Right lobe of liver (tissue), 6 donors: ENCODE data around the gene CDKAL1. TPM values are rescaled to one million over a fixed set of nuclear protein-coding genes. Genes with fewer than 3 reads are reported as not detected.

Source experiments
- ATAC-seq, 4 donors: fragments of 200-7000 bp; cut with Tn5 transposase; one replicate each; pipeline ENCODE4 v1.9.1; 2020; ENCODE audit warnings: mild to moderate bottlenecking in 4 of 4, moderate library complexity in 4 of 4
- DNase-seq, 3 donors: peaks; one replicate each; pipeline ENCODE4 v3.0.0-alpha.2; 2020
- H3K27ac ChIP-seq, 3 donors: fragments of 200-600 bp; one replicate each; pipeline ENCODE4 v1.8.0; 2022
- H3K27me3 ChIP-seq, 2 donors: fragments of 200-600 bp; one replicate each; pipeline ENCODE4 v1.8.0; 2022
- H3K36me3 ChIP-seq, 4 donors: fragments of 200-600 bp; sonication (generic) in 1 of 4; one replicate each; pipeline versions ENCODE4 v1.5.1 to v1.8.0; 2017 to 2022; ENCODE audit warnings: control low read depth in 1 of 4
- H3K4me1 ChIP-seq, 4 donors: fragments of 200-600 bp; sonication (generic) in 1 of 4; one replicate each; pipeline versions ENCODE4 v1.5.1 to v1.8.0; 2017 to 2022; ENCODE audit warnings: control low read depth in 1 of 4
- H3K4me3 ChIP-seq, 3 donors: fragments of 200-600 bp; one replicate each; pipeline ENCODE4 v1.8.0; 2022
- H3K9me3 ChIP-seq, 4 donors: fragments of 200-600 bp; sonication (generic) in 1 of 4; one replicate each; pipeline versions ENCODE4 v1.5.1 to v1.8.0; 2017 to 2022; ENCODE audit warnings: control low read depth in 1 of 4
- POLR2A ChIP-seq: fragments of 450-650 bp; IDR thresholded peaks from one replicate; pipeline ENCODE4 v1.6.1; 2017; ENCODE audit warnings: antibody characterized with exemption, mild to moderate bottlenecking
- WGBS: methylation state at CpG from one replicate; pipeline ENCODE4 v1.1.6; 2018; ENCODE audit warnings: low coverage, low lambda C conversion rate; ENCODE audit not compliant: insufficient coverage; ENCODE audit errors: missing lambda C conversion rate; 5-methylcytosine and 5-hydroxymethylcytosine counted together
- intact Hi-C, 2 donors: fragments of 100-400 bp; cut with DNase I; formaldehyde crosslinking; loops; one replicate each; pipeline versions ENCODE4 v1.11.2 to v1.14.1; 2022
- total RNA-seq, 6 experiments: library from RNA; depleted of rRNA in 2 of 6; stranded (reverse); fragments of >200 nt in 2 of 6; fragmentation: NEBNext Ultra II Directional in 3 of 6; extraction: Animal tissue kit (Norgen Biotek cat#: 25700) in 3 of 6; gene quantifications; one replicate each; pipeline versions ENCODE4 v1.1.0 to v1.2.4, GENCODE V29; 2016 to 2023
- TF ChIP-seq, protein P1 (sequence below), 4 donors: fragments of 200-600 bp in 3 of 4; fragments of 450-650 bp in 1 of 4; IDR thresholded peaks; one replicate each; pipeline versions ENCODE4 v1.5.1 to v1.8.0; 2016 to 2022; ENCODE audit warnings: antibody characterized with exemption in 4 of 4, mild to moderate bottlenecking in 2 of 4
- donor health status: DM: no; HTN: yes; CAD: no.
- donor health status: DM: no; HTN: no; CAD: no.
- donor health status: DM: no; HTN: no; CAD: no.
- donor health status: DM: no; HTN: yes; CAD: no.
- donor health status: DM: no; HTN: yes; CAD: no.

Gene CDKAL1
- total RNA-seq, 6 experiments from 2014 or later, result 4.5 to 7.0 (median 6.2) TPM

DNA sequence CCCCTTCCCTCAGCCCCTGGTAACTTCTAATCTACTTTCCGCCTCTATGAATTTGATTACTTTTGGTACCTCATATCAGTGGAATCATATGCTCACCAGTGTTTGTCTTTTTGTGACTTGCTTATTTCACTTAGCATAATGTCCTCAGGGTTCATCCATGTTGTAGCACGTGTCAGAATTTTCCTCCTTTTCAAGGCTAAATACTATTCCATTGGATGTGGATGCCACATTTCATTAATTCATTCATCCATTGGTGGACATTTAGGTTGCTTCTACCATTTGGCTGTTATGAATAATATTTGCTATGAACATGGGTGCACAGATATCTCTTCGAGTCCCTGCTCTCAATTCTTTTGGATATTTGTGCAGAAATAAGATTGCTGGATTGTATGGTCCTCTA, 670.7 kb downstream of the CDKAL1 start:
- intact Hi-C loops, result no loop called here
- no peaks in the 10 kb centered on the region for H3K9me3 ChIP-seq
- no peak for TF ChIP-seq POLR2A
- TF ChIP-seq, protein P1, sequence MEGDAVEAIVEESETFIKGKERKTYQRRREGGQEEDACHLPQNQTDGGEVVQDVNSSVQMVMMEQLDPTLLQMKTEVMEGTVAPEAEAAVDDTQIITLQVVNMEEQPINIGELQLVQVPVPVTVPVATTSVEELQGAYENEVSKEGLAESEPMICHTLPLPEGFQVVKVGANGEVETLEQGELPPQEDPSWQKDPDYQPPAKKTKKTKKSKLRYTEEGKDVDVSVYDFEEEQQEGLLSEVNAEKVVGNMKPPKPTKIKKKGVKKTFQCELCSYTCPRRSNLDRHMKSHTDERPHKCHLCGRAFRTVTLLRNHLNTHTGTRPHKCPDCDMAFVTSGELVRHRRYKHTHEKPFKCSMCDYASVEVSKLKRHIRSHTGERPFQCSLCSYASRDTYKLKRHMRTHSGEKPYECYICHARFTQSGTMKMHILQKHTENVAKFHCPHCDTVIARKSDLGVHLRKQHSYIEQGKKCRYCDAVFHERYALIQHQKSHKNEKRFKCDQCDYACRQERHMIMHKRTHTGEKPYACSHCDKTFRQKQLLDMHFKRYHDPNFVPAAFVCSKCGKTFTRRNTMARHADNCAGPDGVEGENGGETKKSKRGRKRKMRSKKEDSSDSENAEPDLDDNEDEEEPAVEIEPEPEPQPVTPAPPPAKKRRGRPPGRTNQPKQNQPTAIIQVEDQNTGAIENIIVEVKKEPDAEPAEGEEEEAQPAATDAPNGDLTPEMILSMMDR (IDR thresholded peaks at IDR 0.05), result no peak
- no peaks in the 10 kb centered on the region for H3K27me3 ChIP-seq
- H3K27ac ChIP-seq, result no peak overlapping the region
- DNase-seq (no peak), ATAC-seq (no peak)
- 56% methylated on average over 3 of the region's 3 CpGs for WGBS
- H3K4me1 ChIP-seq, result no peaks in the 10 kb centered on the region
- no peaks in the 10 kb centered on the region for H3K36me3 ChIP-seq
- H3K4me3 ChIP-seq, result no peak overlapping the region

DNA sequence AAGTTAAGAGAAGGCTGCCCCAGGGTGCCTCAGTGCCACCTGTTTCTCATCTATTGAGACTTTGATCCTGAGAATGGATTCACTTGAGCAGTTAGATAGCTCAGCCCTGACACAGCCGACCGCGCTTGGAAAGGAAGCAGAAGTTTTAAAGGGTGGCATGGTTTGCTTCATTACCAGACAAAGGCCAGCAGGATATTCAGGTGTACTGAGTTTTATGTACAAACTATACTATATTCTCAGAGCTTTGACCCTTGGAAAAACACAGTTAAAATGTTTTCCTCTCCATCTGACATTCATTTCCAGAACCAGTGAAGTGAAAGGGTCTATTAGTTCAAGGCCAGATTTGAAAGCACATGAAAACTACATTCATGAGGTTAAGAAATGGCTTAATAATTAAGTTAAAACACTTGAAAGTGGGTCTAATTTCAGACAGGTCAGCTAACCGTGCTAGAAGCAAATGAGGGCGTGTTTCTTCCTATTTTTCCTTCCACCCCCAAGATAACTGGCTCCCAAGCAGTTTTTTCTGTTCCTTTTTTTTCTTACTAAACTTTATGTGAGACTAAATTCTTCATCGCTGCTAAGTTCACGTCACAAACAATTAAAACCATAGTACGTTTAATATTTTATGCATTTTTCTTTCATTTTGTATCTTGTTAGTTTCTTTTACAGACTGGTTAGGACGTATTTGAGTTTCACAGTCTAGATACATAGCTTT, 674.0 kb downstream of the CDKAL1 start:
- Histone ChIP-seq H3K9me3 (no peaks in the 10 kb centered on the region), H3K27ac (no peak overlapping the region), H3K4me1 (no peaks in the 10 kb centered on the region), H3K4me3 (no peak overlapping the region), H3K36me3 (no peaks in the 10 kb centered on the region), H3K27me3 (no peaks in the 10 kb centered on the region)
- DNase-seq (no peak), ATAC-seq (no peak)
- TF ChIP-seq, protein P1 (IDR thresholded peaks at IDR 0.05), result no peak
- no peak for TF ChIP-seq POLR2A
- 76% methylated on average over 9 of the region's 9 CpGs for WGBS
- intact Hi-C loops, result no loop called here

DNA sequence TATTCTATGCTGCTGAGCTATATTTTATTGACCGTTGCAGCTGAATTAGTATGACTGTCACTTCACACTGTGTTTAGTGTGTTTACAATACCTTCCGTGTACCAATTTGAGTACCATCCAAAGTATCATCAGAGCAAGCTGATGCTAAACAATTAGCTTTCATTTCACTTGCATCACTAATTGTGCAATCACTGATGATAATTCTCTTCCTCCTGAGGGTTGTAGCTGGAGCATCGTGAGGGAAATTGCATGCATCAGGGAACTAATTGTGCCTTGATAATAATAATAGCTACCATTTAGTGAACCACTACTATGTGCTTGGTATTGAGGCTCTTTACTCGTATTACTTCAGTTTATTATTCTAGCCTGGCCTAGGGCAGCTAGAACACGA, 674.5 kb downstream of the CDKAL1 start:
- no peaks in the 10 kb centered on the region for H3K9me3 ChIP-seq
- TF ChIP-seq, protein P1 (IDR thresholded peaks at IDR 0.05), result no peak
- no peak for TF ChIP-seq POLR2A

DNA sequence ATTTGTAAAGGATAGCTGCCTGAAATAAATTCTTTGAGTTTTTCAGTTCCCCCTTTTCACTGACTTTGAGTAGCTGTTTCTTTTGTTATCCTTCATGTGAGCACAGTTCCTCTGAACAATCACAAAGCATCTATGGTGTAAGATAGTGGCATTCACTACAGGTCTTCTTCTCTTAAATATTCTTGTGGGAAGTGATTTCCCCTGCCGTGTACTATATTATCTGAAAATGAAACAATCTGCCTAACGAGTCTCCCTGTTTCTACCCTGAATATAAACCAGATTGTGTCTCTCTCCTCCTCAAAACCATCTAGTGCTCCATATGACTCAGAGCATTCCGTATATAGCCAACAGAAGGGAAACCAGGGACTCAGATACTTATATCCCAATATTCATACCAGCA, 679.2 kb downstream of the CDKAL1 start:
- H3K27ac ChIP-seq, result no peak overlapping the region
- DNase-seq, result no peak
- 95% methylated on average over 3 of the region's 3 CpGs for WGBS
- no peak for ATAC-seq
- no peak overlapping the region for H3K4me3 ChIP-seq
- intact Hi-C loops, result no loop called here
- no peaks in the 10 kb centered on the region for H3K4me1 ChIP-seq
- no peaks in the 10 kb centered on the region for H3K36me3 ChIP-seq
- no peaks in the 10 kb centered on the region for H3K9me3 ChIP-seq
- TF ChIP-seq, protein P1 (IDR thresholded peaks at IDR 0.05), result no peak
- no peak for TF ChIP-seq POLR2A
- no peaks in the 10 kb centered on the region for H3K27me3 ChIP-seq

More for the DNA sequence above, 674.5 kb downstream of the CDKAL1 start:
- WGBS, result 72% methylated on average over 4 of the region's 5 CpGs
- no peak overlapping the region for H3K27ac ChIP-seq
- no peak overlapping the region for H3K4me3 ChIP-seq
- no peaks in the 10 kb centered on the region for H3K36me3 ChIP-seq
- no peaks in the 10 kb centered on the region for H3K4me1 ChIP-seq
- no peak for DNase-seq
- no peak for ATAC-seq
- intact Hi-C loops, result no loop called here
- no peaks in the 10 kb centered on the region for H3K27me3 ChIP-seq
